NB4 (cell line): Measurements from ENCODE around the gene AP3S2.

Source experiments
- MYC ChIP-seq: IDR thresholded peaks from 2 replicates; pipeline ENCODE4 v1.6.1; 2011; ENCODE audit warnings: low read depth, low read length
- POLR2A ChIP-seq: IDR thresholded peaks from 2 replicates; pipeline ENCODE4 v1.6.1; 2011; ENCODE audit warnings: mild to moderate bottlenecking; ENCODE audit not compliant: insufficient read length; ENCODE audit errors: extremely low read depth
- TF ChIP-seq, protein P1 (sequence below): IDR thresholded peaks from one replicate; pipeline ENCODE4 v1.5.1; 2012; ENCODE audit warnings: low read depth, low read length
- TF ChIP-seq, protein P2 (sequence below): IDR thresholded peaks from 2 replicates; pipeline ENCODE4 v1.6.1; 2011; ENCODE audit warnings: low read depth, low read length

DNA sequence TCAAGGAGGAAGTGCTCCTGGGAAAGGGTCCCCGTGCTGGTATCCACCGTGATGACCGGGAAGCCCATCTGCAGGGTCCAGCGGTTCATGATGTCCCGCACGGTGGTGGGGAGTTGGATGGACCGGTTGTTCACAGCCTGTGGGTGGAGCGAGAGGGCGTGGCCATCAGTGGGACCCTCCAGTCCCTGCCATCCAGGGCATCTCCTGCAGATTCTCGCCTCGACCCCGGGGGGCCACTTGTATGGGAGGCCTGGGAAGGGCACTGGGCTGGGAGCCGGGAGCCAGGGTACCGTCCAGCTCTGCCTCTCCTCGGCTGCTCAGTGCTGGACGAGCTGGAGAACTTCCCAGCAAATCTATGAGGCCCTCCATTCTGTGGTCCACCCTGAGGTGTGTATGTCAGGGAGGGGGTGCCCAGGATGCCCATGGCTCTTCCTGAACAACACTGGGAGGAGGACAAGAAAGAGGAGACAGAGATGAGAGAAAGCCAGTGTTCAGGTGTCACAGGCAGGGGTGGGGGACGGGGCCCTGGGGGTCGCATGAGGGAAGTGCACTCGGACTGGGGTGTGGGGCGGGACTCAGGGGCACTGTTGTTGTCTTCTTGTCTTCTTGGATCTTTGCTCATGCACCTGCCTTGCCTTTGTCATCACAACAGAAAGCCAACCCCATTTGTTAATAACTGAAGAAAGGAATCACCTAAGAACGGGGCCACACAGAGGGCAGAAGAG is 92.2 kb downstream of the AP3S2 start:
- no peak for TF ChIP-seq POLR2A
- TF ChIP-seq, protein P1, sequence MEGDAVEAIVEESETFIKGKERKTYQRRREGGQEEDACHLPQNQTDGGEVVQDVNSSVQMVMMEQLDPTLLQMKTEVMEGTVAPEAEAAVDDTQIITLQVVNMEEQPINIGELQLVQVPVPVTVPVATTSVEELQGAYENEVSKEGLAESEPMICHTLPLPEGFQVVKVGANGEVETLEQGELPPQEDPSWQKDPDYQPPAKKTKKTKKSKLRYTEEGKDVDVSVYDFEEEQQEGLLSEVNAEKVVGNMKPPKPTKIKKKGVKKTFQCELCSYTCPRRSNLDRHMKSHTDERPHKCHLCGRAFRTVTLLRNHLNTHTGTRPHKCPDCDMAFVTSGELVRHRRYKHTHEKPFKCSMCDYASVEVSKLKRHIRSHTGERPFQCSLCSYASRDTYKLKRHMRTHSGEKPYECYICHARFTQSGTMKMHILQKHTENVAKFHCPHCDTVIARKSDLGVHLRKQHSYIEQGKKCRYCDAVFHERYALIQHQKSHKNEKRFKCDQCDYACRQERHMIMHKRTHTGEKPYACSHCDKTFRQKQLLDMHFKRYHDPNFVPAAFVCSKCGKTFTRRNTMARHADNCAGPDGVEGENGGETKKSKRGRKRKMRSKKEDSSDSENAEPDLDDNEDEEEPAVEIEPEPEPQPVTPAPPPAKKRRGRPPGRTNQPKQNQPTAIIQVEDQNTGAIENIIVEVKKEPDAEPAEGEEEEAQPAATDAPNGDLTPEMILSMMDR, result no peak
- TF ChIP-seq MYC, result no peak
- TF ChIP-seq, protein P2, sequence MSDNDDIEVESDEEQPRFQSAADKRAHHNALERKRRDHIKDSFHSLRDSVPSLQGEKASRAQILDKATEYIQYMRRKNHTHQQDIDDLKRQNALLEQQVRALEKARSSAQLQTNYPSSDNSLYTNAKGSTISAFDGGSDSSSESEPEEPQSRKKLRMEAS, result no peak
